Osteocyte (in vitro differentiated cells): ENCODE results near the gene GABARAP. TPM values are rescaled to one million over a fixed set of nuclear protein-coding genes. Genes with fewer than 3 reads are reported as not detected.
A peak's percentile ranks its signal among the peaks of the same experiment; 100 is the strongest.

Experiments used
- DNase-seq: peaks from one replicate; pipeline ENCODE4 v3.0.0; 2021; ENCODE audit warnings: mixed read lengths; ENCODE audit not compliant: unreplicated experiment; ENCODE audit errors: extremely low spot score
- H3K27ac Mint-ChIP-seq: one replicate; pipeline ENCODE4 v1.8.0; 2021; ENCODE audit warnings: mild to moderate bottlenecking, mixed read lengths; ENCODE audit not compliant: unreplicated experiment
- H3K27me3 Mint-ChIP-seq: one replicate; pipeline ENCODE4 v1.8.0; 2021; ENCODE audit warnings: mixed read lengths; ENCODE audit not compliant: unreplicated experiment
- H3K36me3 Mint-ChIP-seq: one replicate; pipeline ENCODE4 v1.8.0; 2021; ENCODE audit warnings: mixed read lengths; ENCODE audit not compliant: unreplicated experiment
- H3K4me1 Mint-ChIP-seq: one replicate; pipeline ENCODE4 v1.8.0; 2021; ENCODE audit warnings: mixed read lengths; ENCODE audit not compliant: unreplicated experiment
- H3K4me3 Mint-ChIP-seq: one replicate; pipeline ENCODE4 v1.8.0; 2021; ENCODE audit warnings: mild to moderate bottlenecking, moderate library complexity, mixed read lengths; ENCODE audit not compliant: unreplicated experiment
- H3K9me3 Mint-ChIP-seq: one replicate; pipeline ENCODE4 v1.8.0; 2021; ENCODE audit warnings: mixed read lengths; ENCODE audit not compliant: unreplicated experiment
- total RNA-seq: library from RNA; stranded (reverse); gene quantifications from 2 replicates; pipeline ENCODE4 v1.2.1, GENCODE V29; 2021
- TF ChIP-seq, protein P1 (sequence below): fragments of 200-600 bp; sonication (generic); IDR thresholded peaks from 2 replicates; pipeline ENCODE4 v1.5.0; 2021; ENCODE audit warnings: antibody characterized with exemption, mild to moderate bottlenecking, moderate library complexity

Gene GABARAP
- total RNA-seq, 1 donor from 2014 or later, result 642 TPM

DNA sequence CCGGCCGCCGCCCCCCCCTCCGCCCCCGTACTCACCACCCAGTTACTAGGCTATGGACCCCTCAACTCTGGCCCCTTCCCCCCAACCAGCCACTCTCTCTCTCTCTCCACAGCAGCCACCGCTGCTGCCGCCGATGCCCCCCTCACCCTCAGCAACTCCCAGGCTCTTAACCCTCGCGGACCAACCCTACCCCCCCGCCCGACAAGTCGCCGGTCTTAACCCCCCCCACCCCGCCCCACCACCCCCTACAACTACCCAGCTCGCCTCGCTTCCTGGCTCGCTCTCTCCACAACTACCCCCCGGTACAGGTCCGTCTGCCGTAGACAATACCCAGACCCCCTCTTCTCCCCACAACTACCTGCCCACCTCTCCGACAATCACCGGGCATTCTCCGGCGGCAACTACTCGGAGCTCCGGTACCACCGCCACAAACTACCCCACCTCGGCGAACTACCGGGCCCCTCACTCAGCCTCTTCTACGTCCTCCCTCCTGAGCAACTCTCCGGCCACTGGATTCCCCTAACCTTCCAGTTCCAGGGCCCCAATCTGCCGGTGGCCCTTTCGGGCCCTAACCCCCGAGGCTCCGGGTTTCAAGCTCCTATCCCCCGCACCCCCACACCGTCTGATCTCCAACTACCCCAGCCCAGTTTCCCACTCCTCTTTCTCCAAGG, 3.7 kb downstream of the GABARAP start:
- Mint-ChIP-seq H3K9me3 (no peaks in the 10 kb centered on the region), H3K27ac (peak overlapping the region; percentile 93), H3K4me1 (peaks cover 59% of the 10 kb centered on the region), H3K36me3 (peaks cover 42% of the 10 kb centered on the region), H3K4me3 (peak overlapping the region; percentile 99), H3K27me3 (no peaks in the 10 kb centered on the region)
- TF ChIP-seq, protein P1, sequence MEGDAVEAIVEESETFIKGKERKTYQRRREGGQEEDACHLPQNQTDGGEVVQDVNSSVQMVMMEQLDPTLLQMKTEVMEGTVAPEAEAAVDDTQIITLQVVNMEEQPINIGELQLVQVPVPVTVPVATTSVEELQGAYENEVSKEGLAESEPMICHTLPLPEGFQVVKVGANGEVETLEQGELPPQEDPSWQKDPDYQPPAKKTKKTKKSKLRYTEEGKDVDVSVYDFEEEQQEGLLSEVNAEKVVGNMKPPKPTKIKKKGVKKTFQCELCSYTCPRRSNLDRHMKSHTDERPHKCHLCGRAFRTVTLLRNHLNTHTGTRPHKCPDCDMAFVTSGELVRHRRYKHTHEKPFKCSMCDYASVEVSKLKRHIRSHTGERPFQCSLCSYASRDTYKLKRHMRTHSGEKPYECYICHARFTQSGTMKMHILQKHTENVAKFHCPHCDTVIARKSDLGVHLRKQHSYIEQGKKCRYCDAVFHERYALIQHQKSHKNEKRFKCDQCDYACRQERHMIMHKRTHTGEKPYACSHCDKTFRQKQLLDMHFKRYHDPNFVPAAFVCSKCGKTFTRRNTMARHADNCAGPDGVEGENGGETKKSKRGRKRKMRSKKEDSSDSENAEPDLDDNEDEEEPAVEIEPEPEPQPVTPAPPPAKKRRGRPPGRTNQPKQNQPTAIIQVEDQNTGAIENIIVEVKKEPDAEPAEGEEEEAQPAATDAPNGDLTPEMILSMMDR, result no peak
- no peak for DNase-seq

DNA sequence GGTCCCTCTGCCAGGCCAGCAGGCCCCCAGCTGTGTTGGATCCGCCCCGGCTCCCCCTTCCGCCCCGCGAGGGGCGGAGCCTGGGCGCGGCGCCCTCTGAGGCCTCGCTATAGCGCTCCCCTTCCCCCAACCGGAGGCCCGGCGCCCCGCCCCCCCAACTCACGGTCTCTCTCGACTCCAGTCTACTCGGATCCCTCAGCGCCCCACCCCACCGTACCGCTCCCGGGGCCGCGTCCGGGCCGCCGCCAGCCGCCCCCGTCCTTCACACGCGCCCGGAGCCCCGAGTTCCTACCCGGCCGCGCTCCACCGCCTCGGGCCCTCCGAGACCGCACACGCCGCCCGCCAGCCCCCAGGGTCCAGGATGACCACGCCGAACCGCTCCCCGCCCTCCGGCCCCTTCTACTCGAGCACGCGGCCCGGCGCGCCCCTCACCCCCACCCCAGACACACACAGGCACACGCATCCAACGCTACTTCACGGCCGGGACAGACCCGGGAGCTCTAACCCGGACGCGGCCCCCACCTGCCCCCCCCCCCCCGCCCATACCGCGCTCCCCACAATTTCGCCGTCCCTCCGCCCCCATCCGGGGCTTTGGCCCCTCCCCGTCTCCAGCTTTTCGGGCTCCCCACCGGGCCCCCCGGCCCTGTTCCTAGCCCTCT, 4.4 kb downstream of the GABARAP start:
- Mint-ChIP-seq H3K27ac (peak overlapping the region; percentile 68), H3K27me3 (no peaks in the 10 kb centered on the region), H3K9me3 (no peaks in the 10 kb centered on the region), H3K36me3 (peaks cover 40% of the 10 kb centered on the region), H3K4me1 (peaks cover 59% of the 10 kb centered on the region), H3K4me3 (peak overlapping the region; percentile 99)
- DNase-seq, result peak; percentile 90
- TF ChIP-seq, protein P1, result no peak

DNA sequence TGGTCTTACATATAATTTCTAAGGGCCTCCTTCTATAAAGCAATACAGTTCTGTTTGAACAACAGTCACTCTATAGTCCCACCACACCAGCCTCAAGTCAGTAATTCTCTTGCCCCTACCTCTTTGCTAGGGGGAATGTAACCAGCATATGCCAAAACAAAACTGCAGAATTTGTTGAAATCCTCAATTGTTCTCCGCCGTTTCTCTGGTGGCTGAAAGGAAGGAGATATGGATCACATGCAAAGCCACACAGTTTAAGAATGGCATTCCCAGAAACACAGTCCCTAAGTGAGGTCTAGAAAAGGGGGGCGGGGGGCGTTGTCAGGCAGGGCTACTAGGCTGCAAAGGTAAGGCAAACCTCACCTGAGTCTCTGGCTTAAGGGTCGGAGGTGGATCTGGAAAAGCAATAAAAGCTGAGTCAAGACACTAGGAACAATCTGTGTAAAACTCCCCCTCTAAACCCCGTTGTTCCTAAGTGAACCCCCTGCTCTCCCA, 4.9 kb downstream of the GABARAP start:
- peak overlapping the region; percentile 68 for H3K27ac Mint-ChIP-seq

DNA sequence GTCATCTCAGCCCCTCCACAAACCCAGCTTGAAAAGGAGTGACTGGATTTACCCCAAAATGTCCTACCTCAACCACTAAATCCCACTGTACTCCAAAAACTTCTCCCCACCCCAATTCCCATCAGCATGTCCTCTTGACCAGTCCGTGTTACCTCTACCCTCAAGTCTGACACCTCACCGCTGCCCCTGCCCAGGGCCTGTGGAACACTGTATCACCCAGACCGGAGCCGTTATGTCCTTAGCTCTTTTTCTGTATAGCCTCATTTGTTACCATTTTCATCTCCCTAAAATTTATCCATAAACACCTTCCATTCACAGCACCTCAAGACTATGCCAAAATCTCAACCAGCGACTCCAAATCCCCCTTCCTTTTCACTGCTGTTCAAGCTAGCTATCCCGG, 5.4 kb downstream of the GABARAP start:
- H3K27me3 Mint-ChIP-seq, result no peaks in the 10 kb centered on the region
- peaks cover 36% of the 10 kb centered on the region for H3K36me3 Mint-ChIP-seq
- peak overlapping the region; percentile 99 for H3K4me3 Mint-ChIP-seq
- DNase-seq, result no peak
- H3K9me3 Mint-ChIP-seq, result no peaks in the 10 kb centered on the region
- H3K4me1 Mint-ChIP-seq, result peaks cover 64% of the 10 kb centered on the region
- H3K27ac Mint-ChIP-seq, result peak overlapping the region; percentile 68
- TF ChIP-seq, protein P1, result no peak

More for the DNA sequence above, 4.9 kb downstream of the GABARAP start:
- H3K27me3 Mint-ChIP-seq, result no peaks in the 10 kb centered on the region
- TF ChIP-seq, protein P1, result no peak
- H3K4me1 Mint-ChIP-seq, result peaks cover 63% of the 10 kb centered on the region
- H3K9me3 Mint-ChIP-seq, result no peaks in the 10 kb centered on the region
- no peak for DNase-seq
- H3K4me3 Mint-ChIP-seq, result peak overlapping the region; percentile 99
- peaks cover 40% of the 10 kb centered on the region for H3K36me3 Mint-ChIP-seq
